ENCODE data around the gene KCNK7.

The KCNK7 gene

GRCh38 chr11:65637794-65638419 lies 42.3 kb upstream of the KCNK7 start, which contains the start of gene SIPA1:
SIPA1 (plus strand) TSS chr11:65638101; CDS start chr11:65640922, 2,821 bp downstream.
- peak within 1 kb of the TSS; percentile 47 for H3K9ac ChIP-seq (ENCODE audit: low read length)
- peak within 1 kb of the TSS; percentile 72 for H4K91ac ChIP-seq (ENCODE audit: low read depth, low read length)
- peak within 1 kb of the TSS; percentile 39 for H4K12ac ChIP-seq (ENCODE audit: low read depth, low read length)
- peak within 1 kb of the TSS; percentile 42 for H2AFZ ChIP-seq (ENCODE audit: insufficient read depth, low read length, poor library complexity)
- peak within 1 kb of the TSS; percentile 70 for H2BK5ac ChIP-seq (ENCODE audit: low read depth, low read length, poor library complexity)
- H3K79me1 ChIP-seq (ENCODE audit: low read length) = peaks cover 7% of the 10 kb centered on the region
- peak within 1 kb of the TSS; percentile 82 for H4K8ac ChIP-seq (ENCODE audit: low read depth, low read length)
- H3K27ac ChIP-seq (ENCODE audit: low read depth, low read length) = peak within 1 kb of the TSS; percentile 74
- H3K36me3 ChIP-seq (ENCODE audit: control insufficient read depth in 1 of 2, insufficient read depth in 2 of 2, low read length in 2 of 2) = peaks cover 42 to 45% of the 10 kb centered on the region in 2 experiments
- no CpG with 5 or more reads among the region's 46 CpGs for WGBS (ENCODE audit: extremely low coverage, insufficient coverage, insufficient read length)
- H3K4me3 ChIP-seq (ENCODE audit: low read depth, low read length) = peak within 1 kb of the TSS; percentile 76
- H3K4me2 ChIP-seq (ENCODE audit: low read length) = peak within 1 kb of the TSS; percentile 80
- peaks cover 19 to 22% of the 10 kb centered on the region in 2 experiments for H3K4me1 ChIP-seq (ENCODE audit: control insufficient read depth in 1 of 2, insufficient read depth in 2 of 2, low read length in 2 of 2)
- peaks cover 3% of the 10 kb centered on the region for H3K9me3 ChIP-seq (ENCODE audit: insufficient read depth, low read depth, low read length)
- H3K27me3 ChIP-seq (ENCODE audit: insufficient read depth, low read length) = no peaks in the 10 kb centered on the region
- DNase-seq = peak; percentile 79 to 86
- peak within 1 kb of the TSS; percentile 67 for H2BK120ac ChIP-seq (ENCODE audit: insufficient read depth, low read length, poor library complexity)
- H3K18ac ChIP-seq (ENCODE audit: low read length) = peak within 1 kb of the TSS; percentile 71
- peaks cover 5% of the 10 kb centered on the region for H3K79me2 ChIP-seq (ENCODE audit: control insufficient read depth, insufficient read depth, low read length, poor library complexity)
- peak within 1 kb of the TSS; percentile 84 for H3K14ac ChIP-seq (ENCODE audit: low read length)
- H3K23ac ChIP-seq (ENCODE audit: low read length) = no peak within 1 kb of the TSS
- H2AK5ac ChIP-seq (ENCODE audit: low read length) = peak within 1 kb of the TSS; percentile 53
- H2BK12ac ChIP-seq (ENCODE audit: low read length) = no peak within 1 kb of the TSS
- peak within 1 kb of the TSS; percentile 50 for H3K4ac ChIP-seq (ENCODE audit: low read depth, low read length)

GRCh38 chr11:65637032-65637557 lies 41.5 kb upstream of the KCNK7 start:
- no peak overlapping the region for H4K12ac ChIP-seq (ENCODE audit: low read depth, low read length)
- no peak overlapping the region for H2BK5ac ChIP-seq (ENCODE audit: low read depth, low read length, poor library complexity)
- H3K4me2 ChIP-seq (ENCODE audit: low read length) = peak overlapping the region; percentile 23
- peaks cover 5% of the 10 kb centered on the region for H3K79me2 ChIP-seq (ENCODE audit: control insufficient read depth, insufficient read depth, low read length, poor library complexity)
- H3K27me3 ChIP-seq (ENCODE audit: insufficient read depth, low read length) = no peaks in the 10 kb centered on the region
- no peak overlapping the region for H2BK12ac ChIP-seq (ENCODE audit: low read length)
- DNase-seq = no peak
- H3K4me3 ChIP-seq (ENCODE audit: low read depth, low read length) = no peak overlapping the region
- H2BK120ac ChIP-seq (ENCODE audit: insufficient read depth, low read length, poor library complexity) = no peak overlapping the region
- H3K9me3 ChIP-seq (ENCODE audit: insufficient read depth, low read depth, low read length) = peaks cover 3% of the 10 kb centered on the region
- H3K79me1 ChIP-seq (ENCODE audit: low read length) = peaks cover 7% of the 10 kb centered on the region
- no peak overlapping the region for H2AK5ac ChIP-seq (ENCODE audit: low read length)
- no CpG with 5 or more reads among the region's 3 CpGs for WGBS (ENCODE audit: extremely low coverage, insufficient coverage, insufficient read length)
- no peak overlapping the region for H4K91ac ChIP-seq (ENCODE audit: low read depth, low read length)
- H2AFZ ChIP-seq (ENCODE audit: insufficient read depth, low read length, poor library complexity) = no peak overlapping the region
- no peak overlapping the region for H3K23ac ChIP-seq (ENCODE audit: low read length)
- no peak overlapping the region for H3K18ac ChIP-seq (ENCODE audit: low read length)
- no peak overlapping the region for H3K27ac ChIP-seq (ENCODE audit: low read depth, low read length)
- H3K4ac ChIP-seq (ENCODE audit: low read depth, low read length) = no peak overlapping the region
- no peak overlapping the region for H3K9ac ChIP-seq (ENCODE audit: low read length)
- no peak overlapping the region for H4K8ac ChIP-seq (ENCODE audit: low read depth, low read length)
- peaks cover 19% of the 10 kb centered on the region in 2 experiments for H3K4me1 ChIP-seq (ENCODE audit: control insufficient read depth in 1 of 2, insufficient read depth in 2 of 2, low read length in 2 of 2)
- H3K36me3 ChIP-seq (ENCODE audit: control insufficient read depth in 1 of 2, insufficient read depth in 2 of 2, low read length in 2 of 2) = peaks cover 46 to 47% of the 10 kb centered on the region in 2 experiments
- no peak overlapping the region for H3K14ac ChIP-seq (ENCODE audit: low read length)

GRCh38 chr11:65636108-65637031 lies 40.8 kb upstream of the KCNK7 start:
- Histone ChIP-seq H4K91ac (ENCODE audit: low read depth, low read length) (no peak overlapping the region), H2AK5ac (ENCODE audit: low read length) (no peak overlapping the region), H3K23ac (ENCODE audit: low read length) (no peak overlapping the region), H4K12ac (ENCODE audit: low read depth, low read length) (no peak overlapping the region), H3K18ac (ENCODE audit: low read length) (no peak overlapping the region), H3K9ac (ENCODE audit: low read length) (no peak overlapping the region), H3K9me3 (ENCODE audit: insufficient read depth, low read depth, low read length) (no peaks in the 10 kb centered on the region), H3K27ac (ENCODE audit: low read depth, low read length) (no peak overlapping the region), H3K4me3 (ENCODE audit: low read depth, low read length) (no peak overlapping the region), H3K14ac (ENCODE audit: low read length) (no peak overlapping the region), H3K27me3 (ENCODE audit: insufficient read depth, low read length) (no peaks in the 10 kb centered on the region), H3K79me2 (ENCODE audit: control insufficient read depth, insufficient read depth, low read length, poor library complexity) (peaks cover 5% of the 10 kb centered on the region), H2BK12ac (ENCODE audit: low read length) (no peak overlapping the region), H3K4me1 (ENCODE audit: control insufficient read depth in 1 of 2, insufficient read depth in 2 of 2, low read length in 2 of 2) (peaks cover 13 to 15% of the 10 kb centered on the region in 2 experiments), H3K4ac (ENCODE audit: low read depth, low read length) (no peak overlapping the region), H3K4me2 (ENCODE audit: low read length) (no peak overlapping the region), H3K79me1 (ENCODE audit: low read length) (peaks cover 7% of the 10 kb centered on the region), H3K36me3 (ENCODE audit: control insufficient read depth in 1 of 2, insufficient read depth in 2 of 2, low read length in 2 of 2) (peaks cover 51 to 54% of the 10 kb centered on the region in 2 experiments), H4K8ac (ENCODE audit: low read depth, low read length) (no peak overlapping the region), H2AFZ (ENCODE audit: insufficient read depth, low read length, poor library complexity) (no peak overlapping the region), H2BK5ac (ENCODE audit: low read depth, low read length, poor library complexity) (no peak overlapping the region), H2BK120ac (ENCODE audit: insufficient read depth, low read length, poor library complexity) (no peak overlapping the region)
- WGBS (ENCODE audit: extremely low coverage, insufficient coverage, insufficient read length) = no CpG with 5 or more reads among the region's 28 CpGs
- DNase-seq = no peak

DNA sequence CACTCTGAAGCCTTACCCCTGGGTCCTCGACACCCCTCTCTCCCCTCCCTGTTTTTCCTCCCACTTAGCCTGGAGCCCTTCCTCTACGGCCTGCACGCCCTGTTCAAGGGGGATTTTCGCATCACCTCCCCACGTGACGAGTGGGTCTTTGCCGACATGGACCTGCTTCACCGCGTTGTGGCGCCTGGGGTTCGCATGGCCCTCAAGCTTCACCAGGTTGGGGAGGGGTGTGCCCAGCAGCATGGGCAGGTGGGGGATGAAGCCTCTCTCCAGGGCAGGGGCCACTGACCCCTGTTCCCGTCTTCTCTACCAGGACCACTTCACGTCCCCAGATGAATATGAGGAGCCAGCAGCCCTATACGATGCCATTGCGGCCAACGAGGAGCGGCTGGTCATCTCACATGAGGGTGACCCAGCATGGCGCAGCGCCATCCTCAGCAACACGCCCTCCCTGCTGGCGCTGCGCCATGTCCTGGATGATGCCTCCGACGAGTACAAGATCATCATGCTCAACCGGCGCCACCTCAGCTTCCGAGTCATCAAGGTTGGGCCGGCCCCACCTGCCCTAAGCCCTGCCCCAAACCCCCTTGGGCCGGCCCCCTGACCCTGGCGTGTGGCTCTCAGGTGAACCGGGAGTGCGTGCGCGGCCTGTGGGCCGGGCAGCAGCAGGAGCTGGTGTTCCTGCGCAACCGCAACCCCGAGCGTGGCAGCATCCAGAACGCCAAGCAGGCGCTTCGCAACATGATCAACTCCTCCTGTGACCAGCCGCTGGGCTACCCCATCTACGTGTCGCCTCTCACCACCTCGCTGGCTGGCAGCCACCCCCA lies 39.5 kb upstream of the KCNK7 start:
- H2BK120ac ChIP-seq (ENCODE audit: insufficient read depth, low read length, poor library complexity) = no peak overlapping the region
- H3K4ac ChIP-seq (ENCODE audit: low read depth, low read length) = no peak overlapping the region
- H3K9me3 ChIP-seq (ENCODE audit: insufficient read depth, low read depth, low read length) = no peaks in the 10 kb centered on the region
- H3K4me2 ChIP-seq (ENCODE audit: low read length) = no peak overlapping the region
- H3K79me2 ChIP-seq (ENCODE audit: control insufficient read depth, insufficient read depth, low read length, poor library complexity) = peaks cover 5% of the 10 kb centered on the region
- H2AFZ ChIP-seq (ENCODE audit: insufficient read depth, low read length, poor library complexity) = no peak overlapping the region
- H2AK5ac ChIP-seq (ENCODE audit: low read length) = no peak overlapping the region
- DNase-seq = no peak
- no peak overlapping the region for H4K8ac ChIP-seq (ENCODE audit: low read depth, low read length)
- no peak overlapping the region for H2BK5ac ChIP-seq (ENCODE audit: low read depth, low read length, poor library complexity)
- H3K9ac ChIP-seq (ENCODE audit: low read length) = no peak overlapping the region
- peaks cover 62 to 63% of the 10 kb centered on the region in 2 experiments for H3K36me3 ChIP-seq (ENCODE audit: control insufficient read depth in 1 of 2, insufficient read depth in 2 of 2, low read length in 2 of 2)
- peaks cover 7% of the 10 kb centered on the region for H3K79me1 ChIP-seq (ENCODE audit: low read length)
- no peak overlapping the region for H3K27ac ChIP-seq (ENCODE audit: low read depth, low read length)
- H3K27me3 ChIP-seq (ENCODE audit: insufficient read depth, low read length) = no peaks in the 10 kb centered on the region
- H2BK12ac ChIP-seq (ENCODE audit: low read length) = no peak overlapping the region
- no peak overlapping the region for H3K4me3 ChIP-seq (ENCODE audit: low read depth, low read length)
- H3K23ac ChIP-seq (ENCODE audit: low read length) = no peak overlapping the region
- H3K14ac ChIP-seq (ENCODE audit: low read length) = no peak overlapping the region
- no peak overlapping the region for H3K18ac ChIP-seq (ENCODE audit: low read length)
- WGBS (ENCODE audit: extremely low coverage, insufficient coverage, insufficient read length) = no CpG with 5 or more reads among the region's 46 CpGs
- no peak overlapping the region for H4K91ac ChIP-seq (ENCODE audit: low read depth, low read length)
- peaks cover 9 to 15% of the 10 kb centered on the region in 2 experiments for H3K4me1 ChIP-seq (ENCODE audit: control insufficient read depth in 1 of 2, insufficient read depth in 2 of 2, low read length in 2 of 2)
- H4K12ac ChIP-seq (ENCODE audit: low read depth, low read length) = no peak overlapping the region

Data from trophoblast cell (in vitro differentiated cells and primary cell).